ENCODE data around the gene GOLGA3. TPM values are rescaled to one million over a fixed set of nuclear protein-coding genes. Genes with fewer than 3 reads are reported as not detected.
"Not testable (repeated sequence)": the region's sequence is repeated elsewhere in the genome, so short reads cannot be mapped to it uniquely, and the experiment has no call there.

Gene GOLGA3
- total RNA-seq, 1 donor, result 104 TPM

- no peak for TF ChIP-seq CTCF (IDR thresholded peaks at IDR 0.05; ENCODE audit: insufficient read depth, low read length)
- no peak overlapping the region for H3K4me3 ChIP-seq (ENCODE audit: low read depth, low read length)
- no peak for DNase-seq (ENCODE audit: low read depth)
Observed at GRCh38 chr12:132825089-132825488, 3.6 kb downstream of the GOLGA3 start.

- DNase-seq (ENCODE audit: low read depth), result no peak
- H3K4me3 ChIP-seq (ENCODE audit: low read depth, low read length), result no peak overlapping the region
- TF ChIP-seq CTCF (IDR thresholded peaks at IDR 0.05; ENCODE audit: insufficient read depth, low read length), result no peak
Observed at GRCh38 chr12:132824053-132824452, 4.6 kb downstream of the GOLGA3 start.

GRCh38 chr12:132818562-132818961 lies 10.1 kb downstream of the GOLGA3 start:
- DNase-seq (ENCODE audit: low read depth), result no peak
- TF ChIP-seq CTCF (IDR thresholded peaks at IDR 0.05; ENCODE audit: insufficient read depth, low read length), result no peak
- no peak overlapping the region for H3K4me3 ChIP-seq (ENCODE audit: low read depth, low read length)

GRCh38 chr12:132814232-132814631 lies 14.4 kb downstream of the GOLGA3 start:
- H3K4me3 ChIP-seq (ENCODE audit: low read depth, low read length), result no peak overlapping the region
- no peak for TF ChIP-seq CTCF (IDR thresholded peaks at IDR 0.05; ENCODE audit: insufficient read depth, low read length)
- DNase-seq (ENCODE audit: low read depth), result no peak

GRCh38 chr12:132813443-132813842 lies 15.2 kb downstream of the GOLGA3 start:
- H3K4me3 ChIP-seq (ENCODE audit: low read depth, low read length), result no peak overlapping the region
- no peak for DNase-seq (ENCODE audit: low read depth)
- TF ChIP-seq CTCF (IDR thresholded peaks at IDR 0.05; ENCODE audit: insufficient read depth, low read length), result no peak

GRCh38 chr12:132812631-132813305 lies 15.9 kb downstream of the GOLGA3 start:
- no peak for DNase-seq (ENCODE audit: low read depth)
- no peak overlapping the region for H3K4me3 ChIP-seq (ENCODE audit: low read depth, low read length)
- no peak for TF ChIP-seq CTCF (IDR thresholded peaks at IDR 0.05; ENCODE audit: insufficient read depth, low read length)

GRCh38 chr12:132809391-132809790 lies 19.3 kb downstream of the GOLGA3 start:
- not testable (repeated sequence) for H3K4me3 ChIP-seq (ENCODE audit: low read depth, low read length)
- peak; percentile 49 for TF ChIP-seq CTCF (IDR thresholded peaks at IDR 0.05; ENCODE audit: insufficient read depth, low read length)
- DNase-seq (ENCODE audit: low read depth), result peak; percentile 13

Data from fibroblast of the aortic adventitia (primary cell).